HG02798 (cell line): Measurements from ENCODE around the gene MTARC1.

Source experiments
- ATAC-seq: cut with Tn5 transposase; IDR thresholded peaks from one replicate; pipeline ENCODE4 v1.9.1; 2021; ENCODE audit warnings: mild to moderate bottlenecking; ENCODE audit not compliant: unreplicated experiment, poor library complexity

MTARC1 gene

DNA sequence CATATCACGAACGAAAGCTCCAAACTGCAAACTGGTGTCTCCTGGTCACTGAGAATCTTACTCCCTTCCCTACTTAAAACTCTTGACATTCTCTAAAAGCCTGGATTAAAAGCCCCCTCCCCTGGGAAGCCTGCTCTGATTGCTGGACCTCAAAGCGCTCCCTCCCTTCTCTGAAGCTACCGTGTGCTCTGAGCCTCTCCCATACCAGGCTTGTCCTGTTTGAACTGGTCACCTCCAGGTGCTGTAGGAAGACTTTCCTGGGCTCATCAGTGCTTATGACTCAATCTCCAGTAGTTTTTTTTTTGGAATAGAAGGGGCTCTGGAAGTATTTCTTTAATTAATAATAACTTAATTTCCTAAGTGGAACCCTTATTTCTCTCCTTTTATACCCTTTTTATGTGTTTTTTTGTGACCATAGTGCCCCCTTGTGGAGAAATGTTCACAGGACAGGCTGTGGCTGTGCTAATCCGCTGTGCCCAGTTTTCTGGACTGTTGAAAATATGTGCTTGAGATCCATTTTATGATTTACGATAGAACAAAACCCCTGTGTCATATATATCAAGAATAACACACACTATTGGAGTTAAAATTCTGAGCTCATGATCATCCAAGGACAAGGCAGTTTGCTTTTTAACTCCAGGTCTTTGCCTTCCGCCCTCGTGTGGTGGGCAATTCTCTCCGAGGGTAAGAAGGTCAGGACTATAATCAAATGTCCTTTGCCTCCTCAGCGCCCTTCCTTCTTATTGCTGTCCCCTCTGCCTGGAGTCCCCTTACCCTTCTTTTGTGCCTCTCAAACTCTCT, 16.9 kb downstream of the MTARC1 start:
- peak; percentile 53 for ATAC-seq

DNA sequence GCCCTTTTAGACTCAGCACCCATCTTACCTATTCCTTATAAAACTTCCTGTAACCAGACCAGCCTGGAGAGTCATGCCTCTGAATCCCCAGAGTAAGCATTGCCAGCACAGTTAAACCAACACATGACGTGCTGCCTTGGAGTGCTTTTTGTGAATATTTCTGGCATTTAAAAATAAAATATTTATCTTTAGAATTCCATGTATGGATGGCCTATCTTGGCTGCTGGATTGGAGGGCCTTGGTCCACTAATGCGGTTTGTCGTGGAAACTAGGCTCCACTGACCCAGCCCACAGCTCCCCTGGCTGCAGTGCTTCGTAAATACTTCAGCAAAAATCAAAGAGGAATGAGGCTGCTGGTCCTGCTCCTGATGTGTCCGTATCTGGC, 17.5 kb downstream of the MTARC1 start:
- no peak for ATAC-seq

DNA sequence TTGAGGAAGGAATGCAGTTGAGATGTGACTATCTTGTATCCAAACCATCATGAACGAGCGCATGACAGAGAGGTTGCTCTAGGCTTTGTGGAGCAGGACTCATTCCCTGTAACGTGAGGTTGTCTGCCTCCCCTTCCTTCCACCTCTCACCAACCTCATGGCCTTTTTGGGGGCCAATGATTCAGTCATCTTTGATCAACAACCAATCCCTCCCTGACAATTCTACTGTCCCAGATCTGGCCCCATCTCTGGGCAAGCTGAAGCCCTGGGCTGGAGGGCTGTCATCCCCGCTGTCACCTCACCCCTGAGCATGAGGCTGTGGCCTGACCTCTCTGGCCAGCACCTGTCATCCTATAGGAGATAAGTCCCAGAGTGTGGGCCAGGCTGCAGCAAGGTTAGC, 19.7 kb downstream of the MTARC1 start:
- ATAC-seq: no peak

DNA sequence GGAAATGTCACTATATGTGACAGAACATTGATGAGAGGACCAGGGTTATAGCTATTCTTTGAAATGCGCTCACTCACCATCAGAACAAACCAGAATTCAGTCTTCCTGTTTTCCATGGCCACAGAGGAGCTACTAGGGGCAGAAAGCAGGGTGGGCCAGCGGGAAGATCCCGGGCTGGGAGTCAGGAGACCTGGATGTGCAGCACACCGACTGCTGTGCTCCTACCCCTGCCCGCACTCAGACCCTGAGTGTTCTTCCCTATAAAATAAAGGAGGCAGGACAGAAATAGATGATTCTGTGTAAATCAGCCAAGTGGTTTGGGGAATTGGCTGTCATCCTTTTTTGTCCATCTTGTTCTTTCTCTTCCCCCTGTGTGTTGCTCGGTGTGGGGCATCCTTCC, 21.0 kb downstream of the MTARC1 start:
- no peak for ATAC-seq

DNA sequence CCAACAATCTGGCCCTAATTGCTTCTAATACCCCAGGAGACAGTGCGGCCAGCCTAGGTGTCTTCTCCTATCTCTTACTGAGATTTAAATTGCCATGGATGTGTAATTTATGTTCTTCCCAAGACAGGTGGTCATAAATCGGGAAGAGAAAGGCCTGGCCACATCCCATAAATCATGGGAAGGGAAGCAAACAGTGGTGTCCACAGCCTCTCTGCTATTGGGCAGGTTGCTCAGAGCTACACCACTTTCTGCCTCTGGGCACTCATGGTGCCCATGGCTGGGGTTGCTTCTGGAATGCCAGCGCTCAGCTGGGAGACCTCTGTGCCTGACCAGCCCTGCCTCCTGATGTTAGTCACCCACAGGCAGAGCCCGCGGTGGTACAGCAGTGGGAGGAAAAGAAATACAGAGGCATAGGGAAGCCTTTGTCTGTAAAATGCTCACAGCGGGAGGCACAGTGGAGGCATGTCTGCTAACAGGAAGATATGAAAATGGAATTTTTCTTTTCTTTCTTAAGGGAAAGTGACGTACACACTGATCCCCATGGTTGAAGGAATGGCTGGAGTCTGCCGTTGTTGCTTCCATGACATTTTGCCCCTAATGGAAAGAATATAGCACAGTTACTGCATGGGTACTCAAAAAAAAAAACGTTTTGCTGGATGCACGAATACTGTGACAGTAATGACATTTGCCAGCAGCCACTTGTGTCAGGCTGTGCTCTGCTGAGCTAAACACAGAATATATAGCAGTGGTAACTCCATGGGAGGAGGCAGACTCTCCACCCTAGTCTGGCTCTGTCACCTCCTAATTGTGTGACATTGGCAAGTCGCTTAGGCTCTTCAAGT, 21.9 kb downstream of the MTARC1 start:
- no peak for ATAC-seq

DNA sequence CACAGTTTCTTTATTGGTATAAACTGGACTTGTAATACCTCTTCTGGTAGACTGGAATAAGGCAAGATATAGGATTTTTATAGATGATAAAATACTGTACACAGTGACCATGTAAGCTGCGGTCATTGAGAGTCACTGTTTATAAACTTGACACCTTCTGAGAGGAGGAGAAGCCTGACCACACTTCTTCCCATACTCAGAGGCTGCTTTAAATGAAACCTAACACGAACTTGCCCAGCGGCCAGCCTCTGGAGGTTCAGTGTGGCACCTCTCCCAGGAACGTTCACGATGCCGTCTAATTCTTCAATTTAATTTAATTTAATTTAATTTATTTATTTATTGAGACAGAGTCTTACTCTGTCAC, 22.5 kb downstream of the MTARC1 start:
- ATAC-seq: no peak

DNA sequence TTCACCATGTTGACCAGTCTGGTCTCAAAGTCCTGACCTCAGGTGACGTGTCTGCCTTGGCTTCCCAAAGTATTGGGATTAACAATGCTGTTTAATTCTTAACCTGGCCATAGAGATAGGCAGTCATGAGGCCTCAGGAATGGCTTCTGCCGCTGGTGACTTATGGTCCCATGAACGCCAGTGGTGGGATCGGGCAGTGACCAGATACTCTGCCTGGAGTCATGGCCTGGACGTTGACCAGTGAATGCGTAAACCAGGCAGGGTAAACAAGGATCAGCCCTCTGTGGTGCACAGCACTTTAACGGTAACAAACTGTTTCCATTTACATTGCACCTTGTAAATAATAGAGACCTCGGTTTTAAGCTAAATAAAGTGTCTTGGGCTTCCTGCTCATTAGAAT, 23.0 kb downstream of the MTARC1 start:
- peak; percentile 5 for ATAC-seq

DNA sequence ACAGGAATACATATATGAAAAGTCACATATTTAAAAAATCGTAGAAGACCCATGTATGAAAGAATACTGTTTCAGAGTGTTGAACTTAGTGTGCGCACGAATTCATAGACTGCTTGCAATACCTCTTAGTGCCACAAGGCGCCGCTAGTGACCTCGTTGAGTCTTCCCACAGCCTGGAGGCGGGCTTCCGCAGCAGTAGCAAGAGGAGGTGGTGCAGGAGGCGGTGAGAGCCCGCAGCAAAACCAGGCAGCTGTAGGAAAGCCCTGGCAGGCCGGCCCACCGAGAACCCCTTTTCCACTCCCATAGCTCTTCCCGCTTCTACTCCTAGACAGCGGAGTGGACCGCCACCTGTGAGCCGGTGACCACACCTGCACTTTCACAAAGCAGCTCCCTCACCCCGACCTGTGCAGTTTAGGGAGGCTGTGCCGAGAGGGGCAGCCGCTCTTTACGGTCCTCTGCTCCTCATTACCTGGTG, 23.5 kb downstream of the MTARC1 start:
- ATAC-seq: peak; percentile 97

DNA sequence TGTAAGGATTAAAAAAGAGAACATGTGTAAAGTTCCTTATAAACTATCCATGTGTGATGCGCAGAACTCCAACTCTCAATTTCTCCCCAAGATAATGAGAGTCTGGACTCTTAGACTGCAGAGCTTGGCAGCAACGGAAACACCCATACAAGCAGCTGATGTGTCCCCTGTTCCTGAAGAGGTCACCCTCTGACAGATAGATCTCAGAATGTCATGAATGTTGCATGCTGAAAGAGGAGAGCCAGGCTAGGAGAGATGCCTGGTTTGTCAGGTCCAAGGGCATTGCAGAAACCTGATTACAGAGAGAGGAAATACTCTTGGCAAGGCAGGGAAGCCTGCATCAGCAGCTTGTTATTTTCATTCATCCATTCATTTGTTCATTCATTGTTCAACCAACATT, 24.2 kb downstream of the MTARC1 start:
- ATAC-seq: no peak

DNA sequence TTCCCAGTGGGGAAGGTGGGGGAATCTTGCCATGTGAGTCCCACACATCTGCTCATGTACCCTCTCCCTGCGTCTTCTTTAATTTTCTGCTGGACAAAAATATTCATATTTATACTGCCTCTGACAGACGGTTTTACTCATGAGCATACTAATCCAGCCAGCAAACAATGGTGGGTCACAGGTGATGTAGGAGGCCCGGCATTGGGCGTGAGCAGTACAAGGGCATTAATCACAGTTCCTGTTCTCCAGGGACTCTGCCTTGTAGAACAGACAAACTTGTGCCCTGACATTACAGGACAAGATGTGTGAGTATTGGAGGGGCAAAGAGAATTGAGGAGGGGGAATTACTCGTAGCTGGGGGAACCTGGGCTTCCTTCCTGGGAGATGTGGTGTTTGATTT, 25.0 kb downstream of the MTARC1 start:
- ATAC-seq: no peak

DNA sequence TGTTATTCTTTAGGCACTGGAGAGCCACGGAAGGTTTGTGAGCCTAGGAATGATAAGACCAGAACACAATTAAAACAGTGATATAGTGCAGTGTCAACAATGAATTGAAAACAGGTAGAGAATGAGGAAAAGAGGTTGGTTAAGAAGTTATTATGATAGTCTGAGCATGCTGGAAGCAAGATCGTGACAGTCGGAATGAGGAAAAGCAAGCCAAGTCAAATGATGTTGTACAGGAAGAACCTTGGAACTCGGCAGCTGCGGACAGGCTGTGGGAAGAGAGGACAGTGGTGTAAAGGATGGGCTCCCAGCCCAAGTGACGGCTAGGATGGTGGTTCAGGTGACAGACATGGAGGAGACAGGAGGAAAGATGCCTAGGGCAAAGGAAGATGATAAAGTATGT, 25.6 kb downstream of the MTARC1 start:
- ATAC-seq: no peak

DNA sequence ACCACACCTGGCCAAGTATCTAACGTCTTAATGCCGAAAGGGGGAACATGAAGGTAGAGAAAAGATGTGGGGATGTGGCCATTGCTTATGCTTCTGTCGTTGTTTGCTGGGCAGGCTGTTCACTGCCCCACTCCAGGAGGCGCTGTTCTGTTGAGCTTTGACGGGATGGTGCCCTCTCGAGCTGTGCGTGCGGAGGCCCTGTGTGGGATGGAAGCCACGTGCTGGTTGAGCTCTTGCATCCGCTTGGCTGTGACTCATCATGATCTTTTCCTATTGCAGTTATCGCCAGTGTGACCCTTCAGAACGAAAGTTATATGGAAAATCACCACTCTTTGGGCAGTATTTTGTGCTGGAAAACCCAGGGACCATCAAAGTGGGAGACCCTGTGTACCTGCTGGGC, 26.3 kb downstream of the MTARC1 start:
- no peak for ATAC-seq

DNA sequence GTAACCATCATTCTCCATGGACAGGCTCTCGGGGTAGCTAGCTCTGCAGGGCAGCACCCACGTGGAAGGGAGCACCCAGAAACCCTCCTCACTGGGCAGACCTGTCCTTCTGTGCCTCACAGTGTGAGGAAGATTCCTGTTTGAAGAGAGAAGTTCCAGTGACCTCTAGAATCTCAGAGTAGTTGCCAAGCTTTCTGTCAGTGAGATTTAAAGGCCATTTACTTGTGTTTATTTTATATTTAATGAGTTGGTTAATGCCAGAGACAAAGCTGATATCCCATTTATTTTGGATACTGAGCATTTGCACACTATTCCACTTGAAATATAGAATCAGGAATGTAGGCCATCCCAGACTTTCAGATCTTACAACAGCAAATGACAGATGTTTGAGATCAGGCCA, 28.7 kb downstream of the MTARC1 start:
- ATAC-seq: no peak

DNA sequence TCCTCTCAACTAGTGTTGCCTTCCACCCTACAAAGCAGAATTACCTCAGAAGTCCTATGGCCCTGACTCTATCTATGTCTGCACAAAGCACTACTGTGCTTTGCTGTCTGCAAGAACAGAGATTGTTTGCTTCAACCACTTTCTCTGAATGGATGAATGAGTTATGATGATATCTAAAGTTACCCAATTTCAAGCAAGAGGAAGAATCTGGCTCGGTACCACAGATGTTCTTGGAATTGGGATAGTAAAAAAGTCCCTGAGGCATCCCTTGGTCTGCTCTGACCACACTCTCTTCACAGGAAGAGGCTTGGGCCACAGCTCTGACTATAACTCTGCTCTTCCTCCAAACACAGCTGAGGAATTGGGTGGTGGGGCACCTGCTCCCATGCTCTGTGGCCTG, 31.2 kb downstream of the MTARC1 start:
- ATAC-seq: no peak

DNA sequence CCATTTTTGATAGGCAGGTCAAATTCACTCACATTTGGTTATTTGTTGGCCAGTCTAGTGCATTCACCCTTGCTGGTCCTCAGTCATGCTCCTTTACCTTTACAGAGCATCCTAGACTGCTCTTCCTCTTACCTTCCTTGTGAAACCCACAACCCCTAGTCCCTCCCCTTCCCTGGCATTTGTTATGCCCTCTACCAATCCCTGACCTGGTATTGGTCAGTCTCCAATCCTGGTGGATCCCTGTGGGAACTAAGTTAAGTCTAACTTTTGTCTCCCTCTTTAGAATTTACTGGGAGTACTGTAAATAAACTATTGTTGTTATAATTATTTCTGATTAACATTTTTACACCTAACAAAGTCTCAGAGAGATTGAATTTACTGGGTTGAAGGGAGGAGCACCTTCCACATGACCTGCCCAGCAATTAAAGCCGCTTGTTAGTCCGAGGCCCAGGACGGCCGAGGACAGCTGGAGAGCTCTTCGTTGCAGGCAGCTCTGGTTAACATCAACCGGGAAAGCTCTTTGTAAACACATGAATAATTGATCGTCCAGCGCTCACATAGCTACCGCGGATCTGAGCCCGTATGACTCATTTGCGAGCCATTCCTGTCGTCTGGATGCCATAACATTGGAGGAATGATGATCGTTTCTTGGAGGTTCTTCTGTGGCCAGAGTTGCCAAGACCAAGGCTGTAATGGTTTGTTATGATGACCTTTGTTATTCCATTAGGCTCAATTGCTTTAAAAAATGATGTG, 31.9 kb downstream of the MTARC1 start:
- ATAC-seq: no peak

DNA sequence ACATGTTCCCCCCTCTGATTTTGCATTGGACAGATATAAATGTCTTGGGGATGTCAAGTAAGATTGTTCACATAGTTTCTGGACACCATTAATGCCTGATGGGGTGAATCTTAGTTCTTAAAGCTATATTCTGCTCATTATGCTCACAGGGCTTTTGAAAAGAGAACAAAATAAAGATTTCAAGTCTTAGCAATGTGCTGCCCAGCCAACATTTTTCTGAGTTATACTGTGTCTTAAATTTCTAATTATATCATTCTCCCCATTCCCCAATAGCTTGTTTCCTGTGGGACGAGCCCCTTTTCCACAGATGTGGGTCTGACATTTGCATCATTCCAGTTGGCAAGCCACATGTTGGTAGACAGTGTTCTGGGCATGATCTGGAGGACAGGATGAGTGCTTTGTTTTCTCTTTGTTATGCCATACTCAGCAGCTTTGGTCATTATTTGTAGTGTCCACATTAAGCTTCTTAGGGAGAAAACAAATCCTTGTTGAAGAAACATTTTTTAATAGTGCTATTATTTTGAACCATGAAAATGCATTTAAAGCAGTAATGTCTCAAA, 32.8 kb downstream of the MTARC1 start:
- no peak for ATAC-seq

DNA sequence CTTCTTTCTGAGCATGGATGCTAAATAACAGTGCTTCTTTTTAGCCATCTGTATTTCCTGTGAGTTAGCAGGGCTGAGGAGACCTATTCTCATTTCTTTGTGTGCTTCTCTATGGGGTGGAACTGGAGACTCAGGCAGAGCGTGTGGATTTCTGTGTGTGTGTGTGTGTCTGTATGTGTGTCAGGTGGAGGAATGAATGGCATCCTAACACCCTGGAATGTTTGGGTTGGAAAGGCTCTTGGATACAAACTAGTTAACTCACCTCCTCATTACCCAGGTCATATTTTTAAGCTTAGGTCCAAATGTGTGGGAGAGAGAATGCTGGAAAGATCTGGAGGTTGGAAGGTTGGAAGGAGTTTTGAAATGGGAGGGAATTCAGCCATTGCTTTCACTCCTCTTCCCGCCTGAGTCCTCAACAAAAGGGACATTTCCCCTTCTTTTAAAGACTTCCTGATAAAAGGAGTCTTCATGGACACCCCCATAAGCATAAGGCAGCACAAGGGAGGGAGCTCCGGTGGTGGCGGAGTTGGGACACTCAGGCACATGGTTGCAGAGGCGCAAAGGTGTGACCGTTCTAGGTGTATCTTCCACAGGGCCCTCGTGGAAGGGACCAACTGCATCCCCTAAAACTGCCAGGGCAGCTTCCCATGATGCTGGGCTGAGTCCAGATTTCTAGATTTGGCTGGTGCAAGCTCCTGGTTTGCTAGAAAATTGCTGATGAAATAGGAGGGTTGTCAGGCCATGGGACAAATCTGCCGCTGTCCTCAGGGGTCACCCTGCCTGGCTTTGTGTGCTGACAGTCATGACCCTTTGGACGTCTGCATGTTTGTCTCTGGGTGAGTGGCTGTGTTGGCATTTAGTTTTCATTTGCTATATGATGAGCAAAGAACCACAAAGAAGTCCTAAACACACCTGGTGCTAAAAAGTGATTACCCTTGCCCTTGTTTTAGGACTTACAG, 37.6 kb downstream of the MTARC1 start:
- no peak for ATAC-seq

DNA sequence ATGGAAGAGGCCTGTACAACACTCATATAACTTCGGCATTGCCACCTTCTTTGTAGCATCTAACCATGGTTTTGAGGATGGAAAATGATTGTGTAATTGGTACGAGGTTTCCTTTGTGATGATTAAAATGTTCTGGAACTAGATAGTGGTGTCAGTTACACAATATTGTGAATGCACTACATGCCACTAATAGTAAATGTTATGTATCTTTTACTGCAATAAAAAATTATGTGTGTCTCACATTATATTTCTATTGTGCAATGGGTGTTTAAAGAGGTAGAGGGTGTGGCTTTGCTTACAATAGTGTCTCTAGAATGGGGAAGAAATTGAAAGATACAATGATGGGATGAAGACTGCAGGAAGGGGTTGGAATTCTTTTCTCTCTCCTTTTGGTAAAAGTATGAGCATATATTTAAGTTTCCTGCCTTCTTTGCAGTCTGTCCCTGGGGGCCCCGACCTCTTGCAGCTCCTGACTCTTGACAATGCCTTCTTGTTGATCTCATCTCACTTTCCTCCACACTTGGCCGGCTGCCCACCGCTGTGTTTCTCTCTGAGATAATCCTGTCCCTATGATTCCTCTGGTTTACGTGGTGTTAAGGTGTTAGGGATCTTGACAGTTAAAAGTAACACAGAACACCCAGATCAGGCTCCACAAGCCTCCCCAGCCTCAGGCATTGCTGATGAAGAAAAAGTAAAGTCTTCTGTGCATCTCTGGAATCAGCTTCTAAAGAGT, 39.3 kb downstream of the MTARC1 start:
- no peak for ATAC-seq

DNA sequence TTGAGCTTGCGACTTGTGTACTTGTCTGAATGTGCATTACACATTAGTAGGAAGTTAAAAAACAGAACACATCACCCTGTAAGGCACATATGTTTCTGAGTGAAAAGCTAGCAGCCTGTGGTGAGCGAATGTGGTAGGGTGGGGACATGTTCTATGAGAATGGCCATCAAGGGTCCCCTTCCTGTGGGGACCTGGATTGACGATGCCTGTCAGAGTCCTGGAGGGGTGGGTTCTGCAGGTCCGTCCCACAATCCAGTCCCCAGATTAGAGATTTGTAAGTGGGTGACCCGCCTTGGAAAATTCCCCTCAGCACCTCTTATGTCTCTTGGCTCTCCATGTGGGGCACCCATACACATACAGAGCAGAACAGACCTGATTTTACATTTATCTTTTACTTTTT, 40.0 kb downstream of the MTARC1 start:
- no peak for ATAC-seq
